NCI-H1048 (cell line): ENCODE data around the gene CALML5.

Experiments used
- DNase-seq: peaks from one replicate; lab custom pipeline; 2025; lab: John Stamatoyannopoulos, UW

CALML5 gene

GRCh38 chr10:5500910-5501309, 1.5 kb upstream of the CALML5 start:
- no peak for DNase-seq

- no peak for DNase-seq
These were observed 846 bp upstream of the CALML5 start for GRCh38 chr10:5500162-5500670.

GRCh38 chr10:5498791-5499492, 428 bp downstream of the CALML5 start:
- DNase-seq, result no peak

- no peak for DNase-seq
These were observed 1.2 kb downstream of the CALML5 start for GRCh38 chr10:5497948-5498730.

- DNase-seq, result no peak
These were observed 2.1 kb downstream of the CALML5 start for GRCh38 chr10:5497289-5497688.

- DNase-seq, result no peak
These were observed 2.8 kb downstream of the CALML5 start for GRCh38 chr10:5496261-5497250.

- no peak for DNase-seq
These were observed 4.8 kb downstream of the CALML5 start for GRCh38 chr10:5494611-5495010.

GRCh38 chr10:5493691-5494090, 5.7 kb downstream of the CALML5 start:
- no peak for DNase-seq

- DNase-seq, result no peak
These were observed 6.3 kb downstream of the CALML5 start for GRCh38 chr10:5492929-5493576.

- DNase-seq, result no peak
These were observed 7.0 kb downstream of the CALML5 start for GRCh38 chr10:5492322-5492855.

- DNase-seq, result no peak
These were observed 7.9 kb downstream of the CALML5 start for GRCh38 chr10:5491477-5491876.

GRCh38 chr10:5490698-5491464, 8.5 kb downstream of the CALML5 start:
- DNase-seq, result no peak

- DNase-seq, result no peak
These were observed 9.3 kb downstream of the CALML5 start for GRCh38 chr10:5490032-5490431.

- no peak for DNase-seq
These were observed 10.9 kb downstream of the CALML5 start for GRCh38 chr10:5488272-5489161.

- DNase-seq, result no peak
These were observed 12.5 kb downstream of the CALML5 start for GRCh38 chr10:5486853-5487235.

- DNase-seq, result no peak
These were observed 13.2 kb downstream of the CALML5 start for GRCh38 chr10:5485948-5486852.

GRCh38 chr10:5485290-5485689, 14.1 kb downstream of the CALML5 start:
- no peak for DNase-seq

GRCh38 chr10:5484205-5484604, 15.2 kb downstream of the CALML5 start:
- DNase-seq, result no peak
